AG04450 (cell line): Measurements from ENCODE around the gene MYLIP. TPM values are rescaled to one million over a fixed set of nuclear protein-coding genes. Genes with fewer than 3 reads are reported as not detected.

Experiments used
- CTCF ChIA-PET: fragments of 300-600, 350-600 bp; formaldehyde crosslinking; extraction: SDS; loops from one replicate; lab custom pipeline; 2022; ENCODE audit warnings: antibody characterized with exemption, inconsistent platforms; lab: Charles Lee
- POLR2A ChIA-PET: fragments of 350-600 bp; formaldehyde crosslinking; extraction: SDS; loops from one replicate; lab custom pipeline; 2021; ENCODE audit warnings: antibody characterized with exemption, inconsistent platforms; lab: Yijun Ruan, JAX
- DNase-seq: peaks from one replicate; pipeline ENCODE4 v3.0.0-alpha.2; 2011; ENCODE audit warnings: low read depth, low spot score
- H3K27ac ChIP-seq: one replicate; pipeline ENCODE4 v1.5.1; 2012; ENCODE audit warnings: low read depth, low read length, control low read depth
- H3K27me3 ChIP-seq: one replicate; pipeline ENCODE4 v1.6.0; 2012; ENCODE audit warnings: low read length; ENCODE audit not compliant: control insufficient read depth, insufficient read depth
- H3K4me3 ChIP-seq: 2 replicates; pipeline ENCODE4 v1.5.1; 2011; ENCODE audit warnings: mild to moderate bottlenecking, low read depth, low read length, control low read depth
- H3K9me3 ChIP-seq: 2 replicates; pipeline ENCODE4 v1.5.1; 2012; ENCODE audit warnings: low read length; ENCODE audit not compliant: control insufficient read depth, insufficient read depth
- CTCF ChIP-seq: IDR thresholded peaks from 2 replicates; pipeline ENCODE4 v1.5.1; 2011; ENCODE audit warnings: low read depth, low read length, control low read depth, inconsistent platforms
- polyA plus RNA-seq: library from polyadenylated mRNA; depleted of rRNA; stranded (reverse); fragments of >200 nt; gene quantifications from 2 replicates; pipeline ENCODE4 v1.2.3, GENCODE V29; 2011

MYLIP gene
- polyA plus RNA-seq, 1 experiment = 4.8 TPM

- Histone ChIP-seq H3K4me3 (no peak overlapping the region), H3K27ac (no peak overlapping the region), H3K9me3 (no peaks in the 10 kb centered on the region), H3K27me3 (peaks cover 10% of the 10 kb centered on the region)
- TF ChIP-seq CTCF = no peak
- ChIA-PET POLR2A (no interaction called here), CTCF (no interaction called here)
- no peak for DNase-seq
Measured at GRCh38 chr6:16090920-16091319, 38.0 kb upstream of the MYLIP start.

GRCh38 chr6:16092140-16092539 is 36.7 kb upstream of the MYLIP start:
- no peak for TF ChIP-seq CTCF
- ChIA-PET CTCF (interaction anchor here (0.5 to 1.1 kb wide), 2 partner anchors 91 to 297 kb away, joined by 3 read pairs; no protein-coding TSS in a partner anchor), POLR2A (no interaction called here)
- no peak overlapping the region for H3K27ac ChIP-seq
- H3K27me3 ChIP-seq = peaks cover 14% of the 10 kb centered on the region
- H3K4me3 ChIP-seq = no peak overlapping the region
- DNase-seq = no peak
- no peaks in the 10 kb centered on the region for H3K9me3 ChIP-seq

GRCh38 chr6:16092990-16093389 is 35.9 kb upstream of the MYLIP start:
- TF ChIP-seq CTCF = no peak
- ChIA-PET POLR2A (no interaction called here), CTCF (interaction anchor here (0.5 to 1.1 kb wide), 2 partner anchors 90 to 298 kb away, joined by 3 read pairs; no protein-coding TSS in a partner anchor)
- no peak for DNase-seq
- H3K27me3 ChIP-seq = peaks cover 14% of the 10 kb centered on the region
- H3K27ac ChIP-seq = no peak overlapping the region
- no peaks in the 10 kb centered on the region for H3K9me3 ChIP-seq
- no peak overlapping the region for H3K4me3 ChIP-seq

GRCh38 chr6:16095180-16095579 is 33.7 kb upstream of the MYLIP start:
- DNase-seq = no peak
- Histone ChIP-seq H3K4me3 (no peak overlapping the region), H3K27me3 (peaks cover 14% of the 10 kb centered on the region), H3K27ac (no peak overlapping the region), H3K9me3 (no peaks in the 10 kb centered on the region)
- ChIA-PET CTCF (no interaction called here), POLR2A (no interaction called here)
- no peak for TF ChIP-seq CTCF

- POLR2A ChIA-PET = no interaction called here
- CTCF ChIA-PET = no interaction called here
- TF ChIP-seq CTCF = no peak
- H3K4me3 ChIP-seq = no peak overlapping the region
- DNase-seq = no peak
- H3K9me3 ChIP-seq = no peaks in the 10 kb centered on the region
- H3K27me3 ChIP-seq = peaks cover 9% of the 10 kb centered on the region
- no peak overlapping the region for H3K27ac ChIP-seq
Measured at GRCh38 chr6:16097382-16098171, 31.3 kb upstream of the MYLIP start.
